HCT116 (cell line): ENCODE data around the gene ADPRHL1. TPM values are rescaled to one million over a fixed set of nuclear protein-coding genes. Genes with fewer than 3 reads are reported as not detected.

Experiments used
- ATAC-seq: fragments of 200-7000 bp; cut with Tn5 transposase; 2 replicates; pipeline ENCODE4 v1.9.1; 2020; ENCODE audit warnings: mild to moderate bottlenecking, moderate library complexity
- BruUV-seq: library from RNA; stranded (reverse); fragments of 400-500 nt; replicated peaks from 2 replicates; lab custom pipeline; 2021; lab: Mats Ljungman, UMichigan
- CTCF ChIA-PET: fragments of 300-600 bp; sonication (Branson Sonifier 250); formaldehyde crosslinking; loops from one replicate; lab custom pipeline; 2021; ENCODE audit warnings: antibody characterized with exemption; lab: Charles Lee
- POLR2A ChIA-PET: fragments of 300-600, 350-600 bp; sonication (Branson Sonifier 250); formaldehyde crosslinking; loops from one replicate; lab custom pipeline; 2021; ENCODE audit warnings: antibody characterized with exemption; lab: Charles Lee
- RAD21 ChIA-PET, 2 experiments: fragments of 300-600 bp; sonication (Branson Sonifier 250); formaldehyde crosslinking; loops; one replicate each; lab custom pipeline; 2023; ENCODE audit warnings: low total read pairs in 2 of 2; ENCODE audit not compliant: uncharacterized antibody in 2 of 2, unreplicated experiment in 2 of 2, low non-redundant PET in 1 of 2; lab: Charles Lee
- DNase-seq: peaks from one replicate; pipeline ENCODE4 v3.0.0-alpha.2; 2010; ENCODE audit warnings: low read depth, low spot score
- H2AFZ ChIP-seq: fragments of 200-600 bp; shearing (Covaris generic), sonication (generic); 2 replicates; pipeline ENCODE4 v1.6.1; 2017; ENCODE audit warnings: low read depth, mixed run types, mixed read lengths, antibody characterized with exemption, low read length; ENCODE audit not compliant: poor library complexity, severe bottlenecking
- H3K27ac ChIP-seq: 2 replicates; pipeline ENCODE4 v1.5.1; 2012; ENCODE audit warnings: low read depth, low read length
- H3K27me3 ChIP-seq: fragments of 200-600 bp; sonication (generic); 2 replicates; pipeline ENCODE4 v1.6.1; 2016; ENCODE audit warnings: mixed run types, low read length, mixed read lengths; ENCODE audit not compliant: insufficient read depth
- H3K36me3 ChIP-seq, 2 experiments: fragments of 200-500 bp in 1 of 2; fragments of 200-600 bp in 1 of 2; sonication (Bioruptor generic) in 1 of 2; sonication (generic) in 1 of 2; 2 replicates each; pipeline versions ENCODE4 v1.5.1 to v1.6.1; 2014 to 2016; ENCODE audit warnings: low read length in 2 of 2, inconsistent platforms in 1 of 2, mixed read lengths in 1 of 2, mixed run types in 1 of 2; ENCODE audit not compliant: insufficient read depth in 2 of 2, control insufficient read depth in 1 of 2
- H3K4me1 ChIP-seq, 2 experiments: fragments of 200-600 bp in 1 of 2; sonication (generic) in 1 of 2; 2 replicates each; pipeline versions ENCODE4 v1.5.1 to v1.6.1; 2012 to 2017; ENCODE audit warnings: low read length in 2 of 2, inconsistent platforms in 1 of 2, mild to moderate bottlenecking in 1 of 2, mixed read lengths in 1 of 2, mixed run types in 1 of 2, moderate library complexity in 1 of 2; ENCODE audit not compliant: insufficient read depth in 2 of 2, control insufficient read depth in 1 of 2
- H3K4me2 ChIP-seq: fragments of 200-600 bp; sonication (generic); 2 replicates; pipeline ENCODE4 v1.6.1; 2017; ENCODE audit warnings: mixed run types, low read length, mixed read lengths
- H3K4me3 ChIP-seq, 2 experiments: fragments of 200-600 bp in 1 of 2; sonication (generic) in 1 of 2; replicated peaks in 1 of 2; 2 replicates each; pipeline ENCODE4 v1.5.1; 2011 to 2016; ENCODE audit warnings: low read length in 2 of 2, control low read depth in 1 of 2, low read depth in 1 of 2, mild to moderate bottlenecking in 1 of 2, mixed read lengths in 1 of 2, mixed run types in 1 of 2
- H3K79me2 ChIP-seq: fragments of 200-600 bp; sonication (generic); 2 replicates; pipeline ENCODE4 v1.6.1; 2017; ENCODE audit warnings: mild to moderate bottlenecking, mixed run types, low read length, moderate library complexity, mixed read lengths; ENCODE audit not compliant: insufficient read depth
- H3K9ac ChIP-seq: fragments of 200-600 bp; sonication (generic); 2 replicates; pipeline ENCODE4 v1.6.1; 2016; ENCODE audit warnings: low read length, mixed read lengths
- H3K9me2 ChIP-seq: fragments of 200-600 bp; sonication (generic), shearing (Covaris generic); 2 replicates; pipeline ENCODE4 v1.6.1; 2017; ENCODE audit warnings: mixed run types, mild to moderate bottlenecking, moderate library complexity; ENCODE audit not compliant: insufficient read depth
- H3K9me3 ChIP-seq, 2 experiments: fragments of 200-500 bp in 1 of 2; fragments of 200-600 bp in 1 of 2; sonication (Bioruptor generic) in 1 of 2; sonication (generic) in 1 of 2; 2 replicates each; pipeline ENCODE4 v1.6.1; 2014 to 2017; ENCODE audit warnings: low read length in 2 of 2, mixed read lengths in 2 of 2, inconsistent platforms in 1 of 2, low read depth in 1 of 2, mild to moderate bottlenecking in 1 of 2, mixed run types in 1 of 2, moderate library complexity in 1 of 2; ENCODE audit not compliant: control insufficient read depth in 1 of 2, insufficient read depth in 1 of 2
- H4K20me1 ChIP-seq: fragments of 200-600 bp; sonication (generic), shearing (Covaris generic); 2 replicates; pipeline ENCODE4 v1.6.1; 2017; ENCODE audit warnings: mixed run types, mild to moderate bottlenecking, moderate library complexity; ENCODE audit not compliant: insufficient read depth
- CBX3 ChIP-seq: IDR thresholded peaks from 2 replicates; pipeline ENCODE4 v1.6.1; 2012; ENCODE audit warnings: low read depth
- CEBPB ChIP-seq: IDR thresholded peaks from 2 replicates; pipeline ENCODE4 v1.6.1; 2012; ENCODE audit warnings: low read depth
- ELF1 ChIP-seq: IDR thresholded peaks from 2 replicates; pipeline ENCODE4 v1.6.1; 2012; ENCODE audit warnings: low read depth, borderline replicate concordance
- EZH2phosphoT487 ChIP-seq: fragments of 200-600 bp; IDR thresholded peaks from 2 replicates; pipeline ENCODE4 v1.6.1; 2018; ENCODE audit warnings: antibody characterized with exemption, borderline replicate concordance
- FOSL1 ChIP-seq: IDR thresholded peaks from 2 replicates; pipeline ENCODE4 v1.6.1; 2012; ENCODE audit warnings: low read depth
- POLR2AphosphoS5 ChIP-seq: IDR thresholded peaks from 2 replicates; pipeline ENCODE4 v1.6.1; 2011; ENCODE audit warnings: mild to moderate bottlenecking, low read depth, low read length, moderate library complexity
- SIN3A ChIP-seq: IDR thresholded peaks from 2 replicates; pipeline ENCODE4 v1.6.1; 2012; ENCODE audit warnings: low read depth
- SRF ChIP-seq: IDR thresholded peaks from 2 replicates; pipeline ENCODE4 v1.6.1; 2012; ENCODE audit warnings: low read depth
- TCF7L2 ChIP-seq: IDR thresholded peaks from 2 replicates; pipeline ENCODE4 v1.7.0; 2011; ENCODE audit warnings: borderline replicate concordance, inconsistent platforms; ENCODE audit not compliant: insufficient read depth, insufficient read length; ENCODE audit errors: extremely low read depth
- YY1 ChIP-seq: IDR thresholded peaks from 2 replicates; pipeline ENCODE4 v1.6.1; 2011; ENCODE audit warnings: low read length, low read depth, moderate library complexity, mild to moderate bottlenecking; ENCODE audit not compliant: insufficient replicate concordance; ENCODE audit errors: extremely low read depth
- ZFX ChIP-seq: fragments of 450-650 bp; IDR thresholded peaks from 2 replicates; pipeline ENCODE4 v1.6.1; 2017
- intact Hi-C: fragments of 100-400 bp; cut with micrococcal nuclease; formaldehyde crosslinking; loops from 2 replicates; pipeline ENCODE4 v1.10.0; 2022
- total RNA-seq: library from RNA; stranded (reverse); gene quantifications from one replicate; pipeline ENCODE4 v1.2.1, GENCODE V29; 2021; ENCODE audit not compliant: unreplicated experiment
- TF ChIP-seq, protein P1 (sequence below): IDR thresholded peaks from 2 replicates; pipeline ENCODE4 v1.6.1; 2012; ENCODE audit warnings: low read depth

The ADPRHL1 gene
- total RNA-seq, 1 experiment from 2014 or later, result 12.6 TPM

DNA sequence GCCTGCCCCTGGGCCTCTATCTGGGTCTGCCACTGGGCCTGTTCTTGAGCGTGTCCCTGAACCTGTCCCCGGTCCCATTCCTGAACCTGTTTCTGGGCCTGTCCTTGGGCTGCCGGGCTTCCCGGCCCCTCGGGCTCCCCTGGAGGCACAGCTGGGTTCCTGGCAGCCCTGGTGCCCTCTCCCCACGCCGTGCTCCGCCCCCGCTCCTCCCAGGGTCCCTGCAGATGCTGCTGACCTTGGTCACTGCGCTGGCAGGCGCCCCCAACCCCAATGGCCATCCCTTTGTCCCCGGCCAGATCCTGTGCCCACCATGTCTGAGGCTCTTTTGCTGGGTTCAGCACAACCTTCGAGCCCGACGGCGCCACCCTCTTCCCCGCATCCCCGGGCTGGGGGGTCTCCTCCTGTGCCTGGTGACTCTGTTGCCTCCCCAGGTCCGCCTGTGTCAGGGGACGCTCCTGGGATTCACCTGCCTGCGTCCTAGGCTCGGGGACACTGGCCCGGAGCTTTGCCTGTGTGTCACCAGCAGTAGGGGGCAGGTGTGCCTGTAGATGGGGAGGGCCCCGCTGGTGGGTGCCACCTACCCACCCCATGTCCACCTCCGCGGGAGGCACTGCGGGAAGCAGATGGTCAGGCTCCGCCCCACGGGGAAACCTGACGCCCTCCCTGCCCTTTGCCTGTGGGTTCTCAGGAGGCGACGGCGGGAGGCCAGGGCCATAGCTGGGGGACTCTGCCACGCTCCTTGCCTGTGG is 48.4 kb downstream of the ADPRHL1 start:
- Histone ChIP-seq H3K4me3 (no peak overlapping the region), H3K4me2 (no peak overlapping the region), H3K9ac (no peak overlapping the region), H3K27ac (no peak overlapping the region), H3K9me2 (no peaks in the 10 kb centered on the region), H3K4me1 (peaks cover 0 to 1% of the 10 kb centered on the region in 2 experiments; a peak in 2 of 4 replicates), H3K36me3 (no peaks in the 10 kb centered on the region), H3K79me2 (no peaks in the 10 kb centered on the region), H4K20me1 (no peaks in the 10 kb centered on the region), H2AFZ (no peak overlapping the region), H3K9me3 (no peaks in the 10 kb centered on the region), H3K27me3 (peaks cover 3% of the 10 kb centered on the region; the same call in 1 of the 2 replicates)
- intact Hi-C loops, result no loop called here
- DNase-seq (no peak), ATAC-seq (no peak)
- BruUV-seq, result no TSS peak
- POLR2A ChIA-PET, result no interaction called here
- RAD21 ChIA-PET, result no interaction called here
- no peak for TF ChIP-seq ZFX
- no peak for TF ChIP-seq EZH2phosphoT487
- TF ChIP-seq CBX3, result no peak
- no peak for TF ChIP-seq FOSL1
- TF ChIP-seq SIN3A, result no peak
- no peak for TF ChIP-seq TCF7L2
- no peak for TF ChIP-seq POLR2AphosphoS5
- no peak for TF ChIP-seq CEBPB
- no peak for TF ChIP-seq SRF
- TF ChIP-seq YY1, result no peak
- TF ChIP-seq ELF1, result no peak
- TF ChIP-seq, protein P1, sequence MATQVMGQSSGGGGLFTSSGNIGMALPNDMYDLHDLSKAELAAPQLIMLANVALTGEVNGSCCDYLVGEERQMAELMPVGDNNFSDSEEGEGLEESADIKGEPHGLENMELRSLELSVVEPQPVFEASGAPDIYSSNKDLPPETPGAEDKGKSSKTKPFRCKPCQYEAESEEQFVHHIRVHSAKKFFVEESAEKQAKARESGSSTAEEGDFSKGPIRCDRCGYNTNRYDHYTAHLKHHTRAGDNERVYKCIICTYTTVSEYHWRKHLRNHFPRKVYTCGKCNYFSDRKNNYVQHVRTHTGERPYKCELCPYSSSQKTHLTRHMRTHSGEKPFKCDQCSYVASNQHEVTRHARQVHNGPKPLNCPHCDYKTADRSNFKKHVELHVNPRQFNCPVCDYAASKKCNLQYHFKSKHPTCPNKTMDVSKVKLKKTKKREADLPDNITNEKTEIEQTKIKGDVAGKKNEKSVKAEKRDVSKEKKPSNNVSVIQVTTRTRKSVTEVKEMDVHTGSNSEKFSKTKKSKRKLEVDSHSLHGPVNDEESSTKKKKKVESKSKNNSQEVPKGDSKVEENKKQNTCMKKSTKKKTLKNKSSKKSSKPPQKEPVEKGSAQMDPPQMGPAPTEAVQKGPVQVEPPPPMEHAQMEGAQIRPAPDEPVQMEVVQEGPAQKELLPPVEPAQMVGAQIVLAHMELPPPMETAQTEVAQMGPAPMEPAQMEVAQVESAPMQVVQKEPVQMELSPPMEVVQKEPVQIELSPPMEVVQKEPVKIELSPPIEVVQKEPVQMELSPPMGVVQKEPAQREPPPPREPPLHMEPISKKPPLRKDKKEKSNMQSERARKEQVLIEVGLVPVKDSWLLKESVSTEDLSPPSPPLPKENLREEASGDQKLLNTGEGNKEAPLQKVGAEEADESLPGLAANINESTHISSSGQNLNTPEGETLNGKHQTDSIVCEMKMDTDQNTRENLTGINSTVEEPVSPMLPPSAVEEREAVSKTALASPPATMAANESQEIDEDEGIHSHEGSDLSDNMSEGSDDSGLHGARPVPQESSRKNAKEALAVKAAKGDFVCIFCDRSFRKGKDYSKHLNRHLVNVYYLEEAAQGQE, result no peak
- CTCF ChIA-PET, result no interaction called here
